ENCODE measurements around the gene MARS1. TPM values are rescaled to one million over a fixed set of nuclear protein-coding genes. Genes with fewer than 3 reads are reported as not detected.
"Not testable (repeated sequence)": the region's sequence is repeated elsewhere in the genome, so short reads cannot be mapped to it uniquely, and the experiment has no call there.

The MARS1 gene
- polyA plus RNA-seq, 4 donors: 57.0 to 93.4 (median 62.6) TPM

DNA sequence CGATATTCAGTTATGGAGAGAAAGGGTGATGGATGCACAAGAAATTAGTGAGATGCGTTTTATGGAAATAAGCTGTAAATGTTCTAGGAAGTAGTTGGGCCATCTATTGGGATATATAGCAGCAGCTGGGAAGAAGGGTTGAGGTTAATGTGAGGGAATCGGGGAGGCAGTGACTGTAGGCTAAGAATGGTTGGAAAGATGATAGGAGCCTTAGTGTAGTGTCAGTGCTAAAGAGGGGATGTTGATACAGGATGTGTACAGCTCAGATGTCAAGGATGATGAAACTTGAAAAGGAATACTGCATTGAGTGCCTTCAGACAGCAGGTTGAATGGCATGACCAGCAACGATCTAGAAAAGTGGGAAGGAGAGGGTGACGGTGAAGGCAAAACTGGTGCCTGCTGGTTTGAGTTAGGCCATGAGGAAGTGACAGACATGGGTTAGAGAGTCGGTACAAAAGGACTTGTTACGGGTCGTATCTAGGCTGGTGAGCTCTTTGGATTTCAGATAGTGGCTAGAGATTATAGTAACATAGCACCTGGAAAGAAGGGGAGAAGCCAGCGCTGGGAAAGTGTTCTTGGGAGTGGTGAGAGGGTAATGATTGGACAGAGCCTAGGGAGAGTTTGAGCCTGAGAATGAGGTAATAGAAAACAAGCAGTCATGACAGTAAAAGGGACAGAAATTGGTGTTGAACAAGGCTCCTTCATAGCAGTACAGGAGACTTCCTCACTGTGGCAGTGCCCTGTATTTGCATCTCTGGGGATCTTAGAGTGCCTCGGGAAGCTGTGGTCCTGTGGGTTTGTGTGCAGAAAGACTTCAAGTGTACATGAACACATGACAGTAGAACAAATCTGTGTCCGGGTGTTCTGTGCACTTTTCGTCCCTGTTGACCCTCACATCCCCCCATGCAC is 9.6 kb downstream of the MARS1 start:
- H3K4me1 ChIP-seq (ENCODE audit: control insufficient read depth in 3 of 3, insufficient read depth in 2 of 3, low read depth in 1 of 3, low read length in 2 of 3): no peaks in the 10 kb centered on the region
- FAIRE-seq (no peak), DNase-seq (no peak)
- 92 to 95% (median 92%) methylated on average over 12 of the region's 12 CpGs for WGBS, 3 donors
- peaks cover 17 to 48% (median 19%) of the 10 kb centered on the region in 3 donors for H3K36me3 ChIP-seq (ENCODE audit: control insufficient read depth in 3 of 3, insufficient read depth in 2 of 3, low read depth in 1 of 3, low read length in 3 of 3)
- H3K27me3 ChIP-seq (ENCODE audit: control insufficient read depth in 3 of 3, insufficient read depth in 3 of 3, low read length in 3 of 3): no peaks in the 10 kb centered on the region
- H3K9me3 ChIP-seq (ENCODE audit: control insufficient read depth in 2 of 2, insufficient read depth in 1 of 2, low read depth in 1 of 2, low read length in 1 of 2): no peaks in the 10 kb centered on the region
- H3K4me3 ChIP-seq (ENCODE audit: low read depth in 1 of 3, low read length in 3 of 3): no peak overlapping the region
- no peak overlapping the region for H3K27ac ChIP-seq (ENCODE audit: low read depth in 1 of 3, low read length in 2 of 3)

DNA sequence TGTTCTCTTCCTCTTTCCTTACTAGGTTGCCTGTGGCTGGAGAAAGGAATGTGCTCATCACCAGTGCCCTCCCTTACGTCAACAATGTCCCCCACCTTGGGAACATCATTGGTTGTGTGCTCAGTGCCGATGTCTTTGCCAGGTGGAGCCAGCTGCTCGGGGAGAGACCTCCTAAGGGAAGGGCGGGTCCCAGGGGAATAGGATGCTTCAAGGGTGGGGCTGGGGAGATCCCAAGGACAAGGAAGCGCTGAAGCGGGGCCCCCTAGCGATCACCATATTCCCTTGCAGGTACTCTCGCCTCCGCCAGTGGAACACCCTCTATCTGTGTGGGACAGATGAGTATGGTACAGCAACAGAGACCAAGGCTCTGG is 10.2 kb downstream of the MARS1 start:
- Histone ChIP-seq H3K36me3 (ENCODE audit: control insufficient read depth in 3 of 3, insufficient read depth in 2 of 3, low read depth in 1 of 3, low read length in 3 of 3) (peaks cover 17 to 50% (median 19%) of the 10 kb centered on the region in 3 donors), H3K9me3 (ENCODE audit: control insufficient read depth in 2 of 2, insufficient read depth in 1 of 2, low read depth in 1 of 2, low read length in 1 of 2) (no peaks in the 10 kb centered on the region), H3K27ac (ENCODE audit: low read depth in 1 of 3, low read length in 2 of 3) (no peak overlapping the region), H3K27me3 (ENCODE audit: control insufficient read depth in 3 of 3, insufficient read depth in 3 of 3, low read length in 3 of 3) (no peaks in the 10 kb centered on the region), H3K4me3 (ENCODE audit: low read depth in 1 of 3, low read length in 3 of 3) (no peak overlapping the region), H3K4me1 (ENCODE audit: control insufficient read depth in 3 of 3, insufficient read depth in 2 of 3, low read depth in 1 of 3, low read length in 2 of 3) (no peaks in the 10 kb centered on the region)
- FAIRE-seq (no peak), DNase-seq (no peak)
- 87 to 92% (median 92%) methylated on average over 9 of the region's 9 CpGs for WGBS, 3 donors

DNA sequence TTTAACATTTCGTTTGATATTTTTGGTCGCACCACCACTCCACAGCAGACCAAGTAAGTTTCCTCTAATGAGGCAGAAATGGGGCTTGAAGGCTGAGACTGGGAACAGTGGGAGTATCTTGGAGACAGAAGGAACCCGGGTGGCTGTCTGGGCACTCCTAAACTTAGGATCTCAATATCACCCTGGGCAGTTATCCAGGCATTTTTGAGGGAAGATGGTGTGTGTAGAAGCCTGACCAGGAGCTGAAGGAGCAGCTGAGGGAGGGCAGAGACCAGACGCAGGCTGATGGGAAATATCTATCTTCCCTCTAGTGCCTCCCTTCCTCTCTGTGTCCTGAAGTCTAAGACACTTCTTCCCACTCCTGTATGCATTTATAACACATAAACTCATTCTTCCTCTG is 10.7 kb downstream of the MARS1 start:
- H3K4me3 ChIP-seq (ENCODE audit: low read depth in 1 of 3, low read length in 3 of 3): no peak overlapping the region
- no peaks in the 10 kb centered on the region for H3K27me3 ChIP-seq (ENCODE audit: control insufficient read depth in 3 of 3, insufficient read depth in 3 of 3, low read length in 3 of 3)
- H3K9me3 ChIP-seq (ENCODE audit: control insufficient read depth in 2 of 2, insufficient read depth in 1 of 2, low read depth in 1 of 2, low read length in 1 of 2): no peaks in the 10 kb centered on the region
- peaks cover 17 to 54% (median 19%) of the 10 kb centered on the region in 3 donors for H3K36me3 ChIP-seq (ENCODE audit: control insufficient read depth in 3 of 3, insufficient read depth in 2 of 3, low read depth in 1 of 3, low read length in 3 of 3)
- WGBS, 3 donors: 93 to 100% (median 98%) methylated on average over 4 of the region's 4 CpGs
- FAIRE-seq: no peak
- DNase-seq: no peak
- no peak overlapping the region for H3K27ac ChIP-seq (ENCODE audit: low read depth in 1 of 3, low read length in 2 of 3)
- H3K4me1 ChIP-seq (ENCODE audit: control insufficient read depth in 3 of 3, insufficient read depth in 2 of 3, low read depth in 1 of 3, low read length in 2 of 3): no peaks in the 10 kb centered on the region

DNA sequence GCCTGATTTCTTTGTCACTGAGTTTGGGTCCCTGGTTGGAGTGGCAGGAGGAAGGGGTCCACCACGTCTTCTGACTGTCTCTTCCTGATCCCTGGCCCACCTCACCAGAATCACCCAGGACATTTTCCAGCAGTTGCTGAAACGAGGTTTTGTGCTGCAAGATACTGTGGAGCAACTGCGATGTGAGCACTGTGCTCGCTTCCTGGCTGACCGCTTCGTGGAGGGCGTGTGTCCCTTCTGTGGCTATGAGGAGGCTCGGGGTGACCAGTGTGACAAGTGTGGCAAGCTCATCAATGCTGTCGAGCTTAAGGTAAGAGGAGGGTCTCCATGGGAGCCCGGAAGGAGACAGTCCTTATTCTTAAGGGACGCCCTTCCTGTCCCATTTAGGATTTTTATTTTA is 12.3 kb downstream of the MARS1 start:
- H3K27ac ChIP-seq (ENCODE audit: low read depth in 1 of 3, low read length in 2 of 3): no peak overlapping the region
- WGBS, 3 donors: 95 to 97% (median 95%) methylated on average over 11 of the region's 11 CpGs
- H3K4me3 ChIP-seq (ENCODE audit: low read depth in 1 of 3, low read length in 3 of 3): no peak overlapping the region
- no peaks in the 10 kb centered on the region for H3K9me3 ChIP-seq (ENCODE audit: control insufficient read depth in 2 of 2, insufficient read depth in 1 of 2, low read depth in 1 of 2, low read length in 1 of 2)
- no peaks in the 10 kb centered on the region for H3K27me3 ChIP-seq (ENCODE audit: control insufficient read depth in 3 of 3, insufficient read depth in 3 of 3, low read length in 3 of 3)
- FAIRE-seq (no peak), DNase-seq (no peak)
- no peaks in the 10 kb centered on the region for H3K4me1 ChIP-seq (ENCODE audit: control insufficient read depth in 3 of 3, insufficient read depth in 2 of 3, low read depth in 1 of 3, low read length in 2 of 3)
- H3K36me3 ChIP-seq (ENCODE audit: control insufficient read depth in 3 of 3, insufficient read depth in 2 of 3, low read depth in 1 of 3, low read length in 3 of 3): peaks cover 20 to 63% (median 31%) of the 10 kb centered on the region in 3 donors

DNA sequence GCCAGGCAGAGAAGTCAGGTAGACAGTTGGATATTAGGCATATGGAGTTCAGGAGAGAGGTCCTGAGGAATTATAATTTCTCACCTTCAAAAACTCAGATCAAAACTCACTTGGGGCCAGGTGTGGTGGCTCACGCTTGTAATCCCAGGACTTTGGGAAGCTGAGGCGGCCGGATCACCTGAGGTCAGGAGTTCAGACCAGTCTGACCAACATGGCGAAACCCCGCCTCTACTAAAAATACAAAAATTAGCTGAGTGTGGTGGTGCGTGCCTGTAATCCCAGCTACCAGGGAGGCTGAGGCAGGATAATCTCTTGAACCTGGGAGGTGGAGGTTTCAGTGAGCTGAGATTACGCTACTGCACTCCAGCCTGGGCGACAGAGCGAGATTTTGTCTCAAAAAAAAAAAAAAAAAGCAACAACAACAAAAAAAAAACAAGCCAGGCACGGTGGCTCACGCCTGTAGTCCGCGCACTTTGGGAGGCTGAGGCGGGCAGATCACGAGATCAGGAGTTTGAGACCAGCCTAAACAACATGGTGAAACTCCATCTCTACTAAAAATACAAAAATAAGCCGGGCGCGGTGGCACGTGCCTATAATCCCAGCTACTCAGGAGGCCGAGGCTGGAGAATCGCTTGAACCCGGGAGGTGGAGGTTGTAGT is 14.6 kb downstream of the MARS1 start:
- not testable (repeated sequence) for H3K4me1 ChIP-seq (ENCODE audit: control insufficient read depth in 3 of 3, insufficient read depth in 2 of 3, low read depth in 1 of 3, low read length in 2 of 3); H3K27ac ChIP-seq (ENCODE audit: low read depth in 1 of 3, low read length in 2 of 3); FAIRE-seq; H3K27me3 ChIP-seq (ENCODE audit: control insufficient read depth in 3 of 3, insufficient read depth in 3 of 3, low read length in 3 of 3); H3K9me3 ChIP-seq (ENCODE audit: control insufficient read depth in 2 of 2, insufficient read depth in 1 of 2, low read depth in 1 of 2, low read length in 1 of 2); DNase-seq; H3K4me3 ChIP-seq (ENCODE audit: low read depth in 1 of 3, low read length in 3 of 3)
- peaks cover 18 to 66% (median 38%) of the 10 kb centered on the region in 3 donors for H3K36me3 ChIP-seq (ENCODE audit: control insufficient read depth in 3 of 3, insufficient read depth in 2 of 3, low read depth in 1 of 3, low read length in 3 of 3)
- WGBS, 3 donors: 97 to 98% (median 97%) methylated on average over 16 to 22 of the region's 22 CpGs

DNA sequence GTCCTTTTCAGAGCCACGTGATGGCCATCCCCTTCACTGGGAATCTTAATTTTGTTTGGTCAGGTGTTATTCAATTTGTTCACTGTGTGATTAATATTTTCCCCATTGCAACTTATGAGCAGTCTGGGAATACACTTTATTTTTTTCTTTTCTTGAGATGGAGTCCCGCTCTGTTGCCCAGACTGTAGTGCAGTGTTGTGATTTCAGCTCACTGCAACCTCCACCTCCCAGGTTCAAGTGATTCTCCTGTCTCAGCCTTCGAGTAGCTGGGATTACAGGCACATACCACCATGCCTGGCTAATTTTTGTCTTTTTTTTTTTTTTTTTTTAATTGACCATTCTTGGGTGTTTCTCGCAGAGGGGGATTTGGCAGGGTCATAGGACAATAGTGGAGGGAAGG is 18.7 kb downstream of the MARS1 start:
- DNase-seq; H3K9me3 ChIP-seq (ENCODE audit: control insufficient read depth in 2 of 2, insufficient read depth in 1 of 2, low read depth in 1 of 2, low read length in 1 of 2); H3K4me3 ChIP-seq (ENCODE audit: low read depth in 1 of 3, low read length in 3 of 3); FAIRE-seq; H3K27ac ChIP-seq (ENCODE audit: low read depth in 1 of 3, low read length in 2 of 3); H3K4me1 ChIP-seq (ENCODE audit: control insufficient read depth in 3 of 3, insufficient read depth in 2 of 3, low read depth in 1 of 3, low read length in 2 of 3); H3K27me3 ChIP-seq (ENCODE audit: control insufficient read depth in 3 of 3, insufficient read depth in 3 of 3, low read length in 3 of 3): not testable (repeated sequence)
- 92 to 94% (median 92%) methylated on average over 4 of the region's 4 CpGs for WGBS, 3 donors
- H3K36me3 ChIP-seq (ENCODE audit: control insufficient read depth in 3 of 3, insufficient read depth in 2 of 3, low read depth in 1 of 3, low read length in 3 of 3): peaks cover 10 to 64% (median 21%) of the 10 kb centered on the region in 3 donors

DNA sequence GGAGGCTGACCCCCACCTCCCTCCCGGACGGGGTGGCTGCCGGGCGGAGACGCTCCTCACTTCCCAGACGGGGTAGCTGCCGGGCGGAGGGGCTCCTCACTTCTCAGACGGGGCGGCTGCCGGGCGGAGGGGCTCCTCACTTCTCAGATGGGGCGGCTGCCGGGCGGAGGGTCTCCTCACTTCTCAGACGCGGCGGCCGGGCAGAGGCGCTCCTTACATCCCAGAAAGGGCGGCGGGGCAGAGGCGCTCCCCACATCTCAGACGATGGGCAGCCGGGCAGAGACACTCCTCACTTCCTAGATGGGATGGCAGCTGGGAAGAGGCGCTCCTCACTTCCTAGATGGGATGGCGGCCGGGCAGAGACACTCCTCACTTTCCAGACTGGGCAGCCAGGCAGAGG is 19.9 kb downstream of the MARS1 start:
- 94 to 100% (median 96%) methylated on average over 4 to 24 of the region's 28 CpGs for WGBS, 3 donors
- DNase-seq: not testable (repeated sequence)
- peaks cover 11 to 63% (median 22%) of the 10 kb centered on the region in 3 donors for H3K36me3 ChIP-seq (ENCODE audit: control insufficient read depth in 3 of 3, insufficient read depth in 2 of 3, low read depth in 1 of 3, low read length in 3 of 3)

DNA sequence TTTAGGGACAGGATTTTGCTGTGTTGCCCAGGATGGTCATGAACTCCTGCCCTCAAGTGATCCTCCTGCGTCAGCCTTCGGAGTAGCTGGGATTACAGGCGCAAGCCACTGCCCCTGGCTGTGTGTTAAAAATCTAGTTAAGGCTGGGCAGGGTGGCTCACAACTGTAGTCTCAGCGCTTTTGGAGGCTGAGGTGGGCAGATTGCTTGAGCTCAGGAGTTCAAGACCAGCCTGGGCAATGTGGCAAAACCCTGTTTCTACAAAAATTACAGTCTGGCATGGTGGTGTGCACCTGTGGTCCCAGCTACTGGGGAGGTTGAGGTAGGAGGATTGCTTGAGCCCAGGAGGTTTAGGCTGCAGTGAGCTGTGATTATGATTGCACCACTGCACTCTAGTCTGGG is 23.3 kb downstream of the MARS1 start:
- peaks cover 9 to 60% (median 20%) of the 10 kb centered on the region in 3 donors for H3K36me3 ChIP-seq (ENCODE audit: control insufficient read depth in 3 of 3, insufficient read depth in 2 of 3, low read depth in 1 of 3, low read length in 3 of 3)
- FAIRE-seq: no peak
- no peak for DNase-seq
- 96 to 100% (median 98%) methylated on average over 4 of the region's 4 CpGs for WGBS, 3 donors
- no peak overlapping the region for H3K27ac ChIP-seq (ENCODE audit: low read depth in 1 of 3, low read length in 2 of 3)
- no peak overlapping the region for H3K4me3 ChIP-seq (ENCODE audit: low read depth in 1 of 3, low read length in 3 of 3)
- no peaks in the 10 kb centered on the region for H3K9me3 ChIP-seq (ENCODE audit: control insufficient read depth in 2 of 2, insufficient read depth in 1 of 2, low read depth in 1 of 2, low read length in 1 of 2)
- no peaks in the 10 kb centered on the region for H3K4me1 ChIP-seq (ENCODE audit: control insufficient read depth in 3 of 3, insufficient read depth in 2 of 3, low read depth in 1 of 3, low read length in 2 of 3)
- no peaks in the 10 kb centered on the region for H3K27me3 ChIP-seq (ENCODE audit: control insufficient read depth in 3 of 3, insufficient read depth in 3 of 3, low read length in 3 of 3)

More for the DNA sequence above, 19.9 kb downstream of the MARS1 start:
- not testable (repeated sequence) for FAIRE-seq; H3K4me3 ChIP-seq (ENCODE audit: low read depth in 1 of 3, low read length in 3 of 3); H3K27me3 ChIP-seq (ENCODE audit: control insufficient read depth in 3 of 3, insufficient read depth in 3 of 3, low read length in 3 of 3); H3K27ac ChIP-seq (ENCODE audit: low read depth in 1 of 3, low read length in 2 of 3); H3K9me3 ChIP-seq (ENCODE audit: control insufficient read depth in 2 of 2, insufficient read depth in 1 of 2, low read depth in 1 of 2, low read length in 1 of 2); H3K4me1 ChIP-seq (ENCODE audit: control insufficient read depth in 3 of 3, insufficient read depth in 2 of 3, low read depth in 1 of 3, low read length in 2 of 3)
